Endometrial microvascular endothelial cells (primary cell): ENCODE results near the gene URM1. TPM values are rescaled to one million over a fixed set of nuclear protein-coding genes. Genes with fewer than 3 reads are reported as not detected.
"Not testable (repeated sequence)": the region's sequence is repeated elsewhere in the genome, so short reads cannot be mapped to it uniquely, and the experiment has no call there.

Experiments used
- in situ Hi-C: cut with HindIII; loops from 2 replicates; pipeline ENCODE4 v1.10.0; 2017; ENCODE audit warnings: low sequenced_read_pairs, low pct_unique_long_range_greater_than_20kb; ENCODE audit errors: inconsistent ontology term
- total RNA-seq: library from RNA; depleted of rRNA; stranded (reverse); fragments of >200 nt; gene quantifications from one replicate; pipeline ENCODE4 v1.2.3, GENCODE V29; 2015; ENCODE audit errors: inconsistent ontology term

The URM1 gene
- 75.4 TPM for total RNA-seq

DNA sequence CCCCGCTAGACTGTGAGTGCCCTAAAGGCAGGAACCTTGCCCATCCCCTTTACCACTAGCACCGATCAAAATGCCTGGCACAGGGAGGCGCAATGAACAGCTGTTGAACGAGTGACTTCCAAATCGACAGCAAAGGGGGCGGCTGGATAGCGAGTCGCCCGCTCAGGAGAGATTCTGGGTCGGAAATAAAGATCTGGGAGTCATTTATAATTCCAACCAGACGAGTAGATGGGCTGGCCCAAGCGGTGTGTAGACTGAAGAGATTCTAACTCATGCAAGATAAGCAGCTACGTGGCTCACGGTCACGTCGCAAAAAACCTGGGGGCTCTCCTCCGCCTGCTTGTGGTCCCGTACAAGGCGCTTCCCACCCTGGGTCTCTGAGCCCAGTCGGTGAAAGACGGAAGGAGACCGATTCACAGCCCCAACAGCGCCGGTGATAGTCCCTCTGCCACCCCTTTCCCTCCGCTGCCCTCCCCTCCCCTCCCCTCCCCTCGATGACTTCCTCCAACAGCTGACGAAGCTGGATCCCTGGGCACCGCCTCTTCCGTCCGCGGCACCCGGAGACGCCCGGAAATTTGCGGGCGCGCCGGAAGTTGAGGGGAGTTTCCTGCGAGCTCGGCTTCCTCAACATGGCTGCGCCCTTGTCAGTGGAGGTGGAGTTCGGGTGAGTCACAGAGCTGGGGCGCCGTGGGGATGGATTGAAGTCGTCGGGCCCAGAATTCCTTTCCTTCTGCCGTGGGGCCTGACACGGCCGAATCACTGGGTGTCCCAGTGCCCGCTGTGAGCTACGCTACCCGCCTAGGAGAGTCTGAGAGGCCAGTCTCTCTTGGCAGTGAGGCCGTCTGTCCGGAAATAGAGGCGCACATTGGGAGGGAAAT is at the start of gene URM1:
TSS of gene URM1 (plus strand) at position 623 of the 878 bp plus-strand sequence. CDS start at position 630, 7 bp downstream.
- in situ Hi-C loops = no loop called here

DNA sequence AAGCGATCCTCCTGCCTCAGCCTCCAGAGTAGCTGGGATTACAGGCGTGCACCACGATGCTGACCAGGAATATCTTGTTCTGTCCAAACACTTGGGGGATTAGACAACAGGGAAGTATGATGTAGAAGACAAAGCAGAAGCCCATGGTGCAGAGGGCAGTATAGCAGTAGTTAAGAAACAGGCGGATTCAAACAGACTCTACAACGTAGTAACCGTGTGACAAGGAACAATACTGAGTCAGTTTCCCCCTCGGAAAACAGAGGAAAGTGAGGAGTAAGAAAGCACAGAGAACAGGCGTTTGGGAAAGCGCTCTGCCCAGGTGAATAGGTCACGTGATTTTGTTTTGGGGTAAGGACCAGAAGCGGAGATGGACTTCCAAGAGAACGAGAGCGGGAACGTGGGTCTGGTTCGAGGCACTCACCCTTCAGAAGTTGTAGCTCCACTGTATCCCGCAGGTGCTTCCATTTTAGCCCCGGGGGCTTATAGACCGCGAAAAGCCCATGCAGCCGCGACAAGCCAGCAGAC is 49.2 kb upstream of the URM1 start:
- in situ Hi-C loops = no loop called here

DNA sequence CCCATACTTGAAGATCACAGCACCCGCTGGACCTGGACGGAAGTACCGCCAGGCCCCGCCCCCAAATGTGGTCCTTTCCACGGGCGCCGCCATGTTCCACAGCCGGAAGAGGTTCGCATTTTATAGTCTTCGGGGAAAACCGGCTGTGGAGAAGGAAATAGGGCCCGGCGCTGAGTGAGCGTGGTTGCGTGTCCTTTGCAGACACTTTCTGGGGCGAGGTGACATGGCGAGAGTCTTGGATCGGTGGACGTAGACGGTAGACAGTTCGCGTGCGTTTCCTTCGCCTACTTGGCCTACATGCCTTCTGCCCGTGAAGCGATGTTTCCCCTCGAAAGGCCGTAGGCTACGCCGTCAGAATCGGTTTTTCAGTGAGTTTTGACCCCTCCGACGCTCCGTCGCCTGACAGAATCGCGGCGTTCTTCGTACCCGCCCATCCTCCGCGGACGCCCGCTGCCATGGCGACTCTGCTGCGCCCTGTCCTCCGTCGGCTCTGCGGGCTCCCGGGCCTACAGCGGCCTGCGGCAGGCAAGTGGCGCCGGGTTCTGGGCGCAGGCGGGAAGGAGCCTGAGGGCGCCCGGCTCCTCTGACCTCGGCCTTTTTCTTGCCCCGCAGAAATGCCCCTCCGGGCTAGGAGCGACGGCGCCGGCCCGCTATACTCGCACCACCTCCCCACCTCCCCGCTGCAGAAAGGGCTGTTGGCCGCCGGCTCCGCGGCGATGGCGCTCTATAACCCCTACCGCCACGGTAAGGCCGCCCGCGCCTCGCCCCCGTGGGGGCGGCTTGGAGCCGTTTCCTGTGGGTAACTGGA is 48.6 kb upstream of the URM1 start, which contains the start of the genes COQ4 and TRUB2:
TSS of gene COQ4 (plus strand) at position 436 of the 808 bp plus-strand sequence. CDS start at position 456, 20 bp downstream.
TSS of gene TRUB2 (minus strand) at position 44 of the 808 bp plus-strand sequence. CDS start at position 5, 39 bp downstream.
- in situ Hi-C loops = no loop called here

DNA sequence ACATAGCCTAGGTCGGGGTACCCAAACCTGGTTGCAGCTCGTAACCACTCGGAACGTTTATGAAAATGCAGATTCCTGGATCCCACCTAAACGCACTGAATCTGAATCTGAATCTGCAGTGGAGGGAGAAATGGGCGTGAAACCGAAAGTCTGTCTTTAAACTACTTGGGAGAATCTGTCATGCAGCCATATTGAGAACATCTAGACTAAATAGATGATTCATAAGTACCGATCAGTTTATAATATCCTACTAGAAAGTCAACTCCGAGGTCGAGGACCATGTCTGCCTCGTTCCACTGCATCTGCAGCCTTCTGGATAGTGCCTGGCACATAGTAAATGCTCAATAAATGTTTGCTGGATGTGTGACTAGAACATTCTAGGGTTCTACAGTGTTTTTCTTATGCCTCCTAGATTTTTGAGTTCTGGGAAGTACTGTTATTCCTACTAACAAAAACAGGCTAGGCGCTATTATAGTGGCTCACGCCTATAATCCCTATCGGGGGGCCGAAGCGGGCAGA is 47.9 kb upstream of the URM1 start:
- in situ Hi-C loops = no loop called here

DNA sequence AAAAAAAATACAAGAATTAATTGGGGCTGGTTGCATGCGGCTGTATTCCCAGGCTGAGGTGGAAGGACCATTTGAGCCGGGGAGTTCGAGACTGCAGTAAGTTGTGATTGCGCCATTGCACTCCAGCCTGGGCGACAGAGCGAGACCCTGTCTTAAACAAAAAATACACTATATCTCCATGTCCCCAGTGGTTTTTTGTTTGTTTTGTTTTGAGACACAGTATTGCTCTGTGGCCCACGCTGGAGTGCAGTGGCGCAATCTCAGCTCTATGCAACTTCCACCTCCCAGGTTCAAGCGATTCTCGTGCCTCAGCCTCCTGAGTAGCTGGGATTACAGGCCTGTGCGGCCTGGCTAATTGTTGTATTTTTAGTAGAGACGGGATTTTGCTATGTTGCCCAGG is 47.4 kb upstream of the URM1 start:
- in situ Hi-C loops = no loop called here

DNA sequence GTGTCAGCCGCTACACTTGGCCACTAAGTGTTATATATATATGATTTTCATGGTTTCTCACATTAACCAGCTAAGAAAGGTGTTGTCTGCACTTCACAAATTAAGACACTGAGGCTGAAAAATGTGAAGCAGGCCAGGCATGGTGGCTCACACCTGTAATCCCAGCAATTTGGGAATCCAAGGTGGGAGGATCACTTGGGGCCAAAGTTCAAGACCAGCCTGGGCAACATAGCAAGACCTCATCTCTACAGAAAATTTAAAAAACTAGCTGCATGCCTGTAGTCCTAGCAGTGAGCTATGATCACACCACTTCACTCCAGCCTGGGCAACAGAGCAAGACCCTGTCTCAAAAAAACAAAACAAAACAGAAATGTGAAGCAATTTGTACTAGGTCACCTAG is 46.8 kb upstream of the URM1 start:
- in situ Hi-C loops = no loop called here

DNA sequence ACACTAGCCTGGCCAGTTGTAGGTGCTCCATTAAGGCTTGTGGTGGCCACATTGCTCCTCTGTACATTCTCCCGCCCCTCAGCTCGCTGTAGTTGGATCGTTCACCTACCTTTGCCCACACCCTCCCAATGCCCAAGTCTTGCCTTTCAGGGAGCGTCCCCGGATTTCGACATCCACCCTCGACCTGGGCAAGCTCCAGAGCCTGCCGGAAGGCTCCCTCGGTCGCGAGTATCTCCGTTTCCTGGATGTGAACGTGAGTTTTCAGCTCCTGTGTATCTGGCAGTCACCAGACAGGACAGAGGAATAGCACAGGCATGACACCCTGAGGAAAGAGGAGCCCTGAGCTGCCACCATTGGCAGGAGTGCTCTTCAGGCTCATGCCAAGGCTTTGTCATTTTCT is 45.5 kb upstream of the URM1 start:
- in situ Hi-C loops = no loop called here

DNA sequence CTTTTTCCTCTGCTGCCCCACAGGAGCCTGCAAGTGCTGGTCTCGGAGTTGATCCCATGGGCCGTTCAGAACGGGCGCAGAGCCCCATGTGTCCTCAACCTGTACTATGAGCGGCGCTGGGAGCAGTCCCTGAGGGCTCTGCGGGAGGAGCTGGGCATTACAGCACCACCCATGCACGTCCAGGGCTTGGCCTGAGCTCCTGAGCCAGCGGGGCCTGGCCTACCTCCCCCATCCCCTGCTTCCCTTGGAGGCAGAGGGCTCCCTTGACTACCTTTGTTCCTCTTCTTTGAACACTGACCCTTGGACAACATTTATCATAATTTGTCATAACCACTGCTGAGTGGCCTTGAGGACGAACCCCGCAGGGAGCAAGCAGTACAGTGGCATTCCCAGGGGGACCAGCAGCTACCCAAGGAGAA is 37.7 kb upstream of the URM1 start:
- in situ Hi-C loops = no loop called here

DNA sequence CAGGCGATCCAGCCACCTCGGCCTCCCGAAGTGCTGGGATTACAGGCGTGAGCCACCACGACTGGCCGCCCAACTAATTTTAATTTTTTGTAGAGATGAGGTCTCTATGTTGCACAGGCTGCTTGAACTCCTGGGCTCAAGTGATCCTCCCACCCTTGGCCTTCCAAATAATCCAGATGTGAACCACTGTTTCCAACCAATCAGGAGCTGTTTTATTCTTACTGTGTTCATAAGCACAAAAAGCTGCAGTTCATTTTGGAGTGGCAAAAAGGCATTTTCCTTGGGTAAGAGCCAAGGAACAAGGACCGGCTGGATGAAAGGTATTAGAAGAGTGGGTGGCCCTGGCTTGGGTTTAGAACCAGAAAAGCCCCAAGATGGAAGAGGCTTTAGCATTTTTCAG is 36.0 kb upstream of the URM1 start:
- in situ Hi-C loops = no loop called here

DNA sequence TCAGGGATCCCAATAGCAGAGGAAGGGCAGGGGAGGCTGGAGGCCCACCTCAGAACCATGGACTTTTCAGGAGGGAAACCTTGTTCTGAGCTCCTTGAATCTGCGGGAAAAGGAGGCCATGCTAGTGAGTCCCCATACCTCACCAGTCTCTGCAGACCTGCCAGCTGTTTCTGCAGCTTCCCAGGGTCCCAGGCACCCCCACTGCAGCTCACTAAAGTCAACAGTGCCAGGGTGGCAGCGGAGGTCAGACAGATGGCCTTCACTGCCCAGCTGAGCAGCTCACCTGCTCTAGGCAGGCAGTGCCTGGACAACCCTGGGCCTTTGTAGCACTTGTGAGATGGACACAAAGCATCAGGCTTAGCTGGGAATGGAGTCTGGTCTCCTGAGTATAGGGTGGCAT is 35.3 kb upstream of the URM1 start:
- in situ Hi-C loops = no loop called here

DNA sequence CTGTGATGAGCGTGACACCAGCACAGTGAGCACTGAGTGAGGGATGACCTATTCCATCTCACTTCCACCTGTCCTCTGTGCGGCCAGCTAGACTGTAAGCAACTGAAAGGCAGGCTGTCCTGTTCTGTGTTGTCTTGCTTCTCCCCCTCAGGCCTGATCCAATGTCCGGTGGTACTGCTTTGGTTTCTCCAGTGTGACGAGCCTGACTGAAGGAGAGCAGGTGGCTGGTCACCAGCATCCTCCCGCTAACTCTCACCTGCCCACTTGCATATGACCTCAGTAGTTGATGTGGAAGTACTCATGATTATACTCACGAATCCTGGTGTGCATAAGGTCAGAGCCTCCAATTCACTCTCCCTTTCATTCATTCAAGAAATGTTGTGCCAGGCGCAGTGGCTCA is 33.2 kb upstream of the URM1 start:
- in situ Hi-C loops = no loop called here

DNA sequence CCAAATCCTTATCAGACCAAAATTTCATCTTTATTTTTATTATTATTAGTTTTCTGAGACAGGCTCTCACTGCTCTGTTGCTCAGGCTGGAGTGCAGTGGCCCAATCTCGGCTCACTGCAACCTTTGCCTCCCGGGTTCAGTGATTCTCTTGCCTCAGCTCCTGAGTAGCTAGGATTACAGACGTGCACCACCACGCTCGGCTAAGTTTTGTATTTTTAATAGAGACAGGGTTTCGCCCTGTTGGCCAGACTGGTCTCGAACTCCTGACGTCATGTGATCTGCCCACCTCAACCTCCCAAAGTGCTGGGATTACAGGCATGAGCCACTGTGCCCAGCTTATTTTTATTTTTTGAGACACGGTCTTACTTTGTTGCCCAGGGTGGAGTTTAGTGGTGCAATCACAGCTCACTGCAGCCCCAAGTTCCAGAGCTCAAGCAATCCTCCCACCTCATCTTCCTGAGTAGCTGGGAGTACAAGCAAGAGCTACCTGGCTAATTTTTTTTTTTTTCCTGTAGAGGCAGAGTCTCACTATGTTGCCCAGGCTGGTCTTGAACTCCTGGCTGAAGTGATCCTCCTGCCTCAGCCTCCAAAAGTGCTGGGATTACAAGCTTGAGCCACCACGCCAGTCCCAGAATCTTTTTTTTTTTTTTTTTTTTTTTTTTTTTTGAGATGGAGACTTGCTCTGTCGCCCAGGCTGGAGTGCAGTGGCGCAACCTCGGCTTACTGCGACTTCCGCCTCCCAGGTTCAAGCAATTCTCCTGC is 32.1 kb upstream of the URM1 start:
- in situ Hi-C loops = not testable (repeated sequence)

DNA sequence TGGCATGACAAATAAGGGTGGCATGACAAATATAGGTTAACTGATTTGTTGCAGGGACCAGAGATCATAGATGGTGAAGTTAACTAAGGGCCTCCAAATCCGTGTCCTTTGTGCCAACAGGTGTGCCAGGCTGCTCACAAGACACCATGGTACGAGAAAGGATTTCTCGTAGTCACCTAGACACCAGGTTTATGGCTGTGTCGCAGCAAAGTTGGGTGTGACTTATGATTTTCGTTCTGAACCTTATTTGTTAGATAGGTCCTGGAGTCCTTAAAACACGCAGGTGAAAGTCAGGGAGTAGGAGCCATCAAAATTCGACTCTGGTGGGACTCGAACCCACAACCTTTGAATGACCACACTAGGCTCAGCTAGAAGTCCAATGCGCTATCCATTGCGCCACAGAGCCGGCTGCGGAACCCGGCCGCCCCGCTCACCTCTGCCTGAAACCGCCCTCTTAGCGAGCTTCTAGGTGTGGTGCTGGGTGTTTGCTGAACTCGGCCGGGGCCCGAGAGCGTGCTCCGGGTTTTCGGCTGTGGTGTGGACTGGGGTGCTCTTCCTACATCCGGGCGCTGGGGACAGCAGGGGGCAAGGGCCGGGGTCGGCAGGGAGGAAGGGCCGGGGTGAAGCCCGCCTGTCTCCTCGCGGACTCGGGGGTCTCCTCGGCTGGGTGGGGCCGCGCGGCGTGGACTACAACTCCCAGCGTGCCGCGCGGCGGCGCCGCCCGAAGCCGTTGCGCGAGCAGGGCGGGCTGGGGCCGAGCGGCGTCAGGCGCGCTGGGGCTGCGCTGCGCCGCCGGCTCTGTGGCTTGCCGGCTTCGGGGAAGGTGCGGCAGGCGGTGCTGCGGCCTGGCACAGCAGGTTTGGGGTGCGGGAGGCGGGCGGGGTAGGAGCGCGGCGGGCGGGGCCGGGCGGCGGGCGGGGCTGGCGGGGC is 31.1 kb upstream of the URM1 start, which contains the start of gene SLC27A4:
TSS of gene SLC27A4 (plus strand) at position 767 of the 930 bp plus-strand sequence. CDS start 2,606 bp downstream, outside the sequence.
- in situ Hi-C loops = no loop called here

DNA sequence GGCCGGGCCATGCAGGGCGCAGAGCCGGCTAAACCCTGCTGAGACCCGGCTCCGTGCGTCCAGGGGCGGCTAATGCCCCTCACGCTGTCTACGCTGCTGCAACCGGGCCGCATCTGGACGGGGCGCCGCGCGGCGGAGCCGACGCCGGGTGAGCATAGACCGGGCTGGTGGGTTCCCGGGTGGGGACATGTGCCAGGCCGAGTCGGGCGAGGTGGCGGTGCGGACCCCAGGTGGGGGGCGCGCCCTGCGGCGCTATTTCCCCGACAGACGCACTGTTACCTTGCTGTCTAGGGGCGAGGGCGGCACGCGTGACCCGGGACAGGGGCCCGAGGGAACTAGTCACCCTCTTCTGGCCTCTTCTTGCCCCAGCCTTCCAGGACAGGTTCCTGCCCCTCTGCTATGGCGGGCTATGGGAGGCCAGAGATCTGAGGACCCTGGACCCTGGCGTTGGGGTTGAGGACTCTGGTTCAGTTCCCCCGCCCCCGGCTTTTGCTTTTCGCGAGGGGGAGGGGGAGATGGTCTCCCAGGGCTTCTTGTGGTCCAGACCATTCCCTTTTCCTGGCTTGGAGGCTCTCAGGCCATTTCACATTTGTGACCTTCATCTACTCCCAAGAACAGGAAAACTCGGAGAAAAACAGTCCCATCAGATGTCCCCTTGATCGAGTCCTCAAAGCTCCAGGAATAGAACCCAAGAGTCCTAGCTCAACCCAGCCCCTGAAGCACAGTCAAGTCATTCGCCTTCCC is 30.3 kb upstream of the URM1 start:
- in situ Hi-C loops = no loop called here

DNA sequence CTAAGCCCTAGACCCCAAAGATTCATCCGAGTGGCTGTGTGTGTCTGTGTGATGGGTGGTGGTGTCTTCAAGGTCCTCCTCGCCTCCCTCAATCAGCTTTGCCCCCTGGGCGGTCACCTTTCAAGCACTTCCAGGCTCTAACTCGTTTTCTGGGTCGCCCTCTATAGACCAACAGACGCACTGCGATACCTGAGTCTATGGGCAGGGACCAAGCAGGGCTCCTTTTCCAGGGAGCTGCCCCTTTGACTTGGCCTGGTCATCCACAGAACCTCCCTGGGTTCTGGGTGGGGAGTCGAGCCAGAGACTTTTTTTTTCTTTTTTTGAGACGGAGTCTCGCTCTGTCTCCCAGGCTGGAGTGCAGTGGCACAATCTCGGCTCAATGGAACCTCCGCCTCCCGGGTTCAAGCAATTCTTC is 29.7 kb upstream of the URM1 start:
- in situ Hi-C loops = no loop called here

DNA sequence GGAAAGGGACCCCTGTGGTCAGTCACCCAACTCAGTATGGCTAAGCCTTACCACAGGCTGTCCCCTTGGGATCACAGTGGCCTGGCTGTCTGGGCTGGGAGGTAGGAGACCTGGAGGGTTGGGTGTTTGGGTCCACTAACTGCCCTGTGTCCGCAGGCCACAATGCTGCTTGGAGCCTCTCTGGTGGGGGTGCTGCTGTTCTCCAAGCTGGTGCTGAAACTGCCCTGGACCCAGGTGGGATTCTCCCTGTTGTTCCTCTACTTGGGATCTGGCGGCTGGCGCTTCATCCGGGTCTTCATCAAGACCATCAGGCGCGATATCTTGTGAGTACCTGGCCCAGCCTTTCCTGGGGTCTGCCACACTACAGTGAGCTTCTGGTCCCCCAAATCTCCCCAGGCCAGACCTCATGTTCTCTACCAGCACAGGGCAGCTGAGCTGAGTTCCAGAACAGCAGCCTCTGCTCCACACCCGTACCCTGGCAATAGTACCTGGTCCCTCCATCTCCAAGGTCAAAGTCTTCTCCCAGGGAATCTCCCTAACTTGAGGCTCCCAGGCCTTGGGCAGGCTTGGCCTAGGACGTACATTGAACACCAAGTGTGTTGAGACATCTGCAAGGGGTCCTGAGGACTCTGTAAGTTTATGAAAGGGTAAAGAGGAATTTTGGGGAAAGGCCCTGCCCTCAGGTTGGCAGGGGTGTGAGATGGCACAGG is 28.0 kb upstream of the URM1 start:
- in situ Hi-C loops = no loop called here
